NOMO-1 treated with DMSO at 0.1 percent for 48 hours (cell line): ENCODE results near the gene MFSD6L.

Source experiments
- DNase-seq: peaks from one replicate; lab custom pipeline; 2025; ENCODE audit not compliant: unreplicated experiment; lab: John Stamatoyannopoulos, UW

The MFSD6L gene

DNA sequence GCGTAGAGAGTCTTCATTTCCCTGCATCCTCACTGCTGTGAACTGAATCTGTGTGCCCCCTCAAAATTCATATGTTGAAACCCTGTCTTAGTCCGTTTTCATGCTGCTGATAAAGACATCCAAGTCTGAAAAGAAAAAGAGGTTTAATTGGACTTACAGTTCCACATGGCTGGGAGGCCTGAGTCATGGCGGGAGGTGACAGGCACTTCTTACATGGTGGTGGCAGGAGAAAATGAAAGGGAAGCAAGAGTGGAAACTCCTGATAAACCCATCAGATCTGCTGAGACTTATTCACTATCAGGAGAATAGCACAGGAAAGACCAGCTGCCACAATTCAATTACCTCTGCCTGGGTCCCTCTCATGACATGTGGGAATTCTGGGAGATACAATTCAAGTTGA lies 51.4 kb downstream of the MFSD6L start:
- DNase-seq, result no peak
